Kidney (tissue), 14 donors: ENCODE results near the gene RADIL. TPM values are rescaled to one million over a fixed set of nuclear protein-coding genes. Genes with fewer than 3 reads are reported as not detected.

Source experiments
- DNase-seq, 5 donors: peaks; one replicate each; pipeline ENCODE4 v3.0.0-alpha.2; 2013 to 2020
- FAIRE-seq: peaks from 2 replicates; lab custom pipeline; 2012; peaks lifted over from hg19 to GRCh38; lab: Jason Lieb, UNC
- H3K27ac ChIP-seq, 2 donors: one replicate each; pipeline ENCODE4 v1.7.0; 2013; ENCODE audit warnings: low read depth in 2 of 2, low read length in 2 of 2, inconsistent platforms in 1 of 2
- H3K27me3 ChIP-seq: one replicate; pipeline ENCODE4 v1.7.1; 2013; ENCODE audit warnings: low read length, inconsistent platforms; ENCODE audit not compliant: control insufficient read depth, insufficient read depth
- H3K36me3 ChIP-seq, 3 donors: one replicate each; pipeline versions ENCODE4 v1.7.0 to v1.7.1; 2013; ENCODE audit warnings: low read length in 3 of 3, control low read depth in 1 of 3, inconsistent platforms in 1 of 3; ENCODE audit not compliant: insufficient read depth in 3 of 3, control insufficient read depth in 2 of 3
- H3K4me1 ChIP-seq, 3 donors: one replicate each; pipeline versions ENCODE4 v1.7.0 to v1.7.1; 2013; ENCODE audit warnings: low read length in 3 of 3, inconsistent platforms in 1 of 3, low read depth in 1 of 3; ENCODE audit not compliant: control insufficient read depth in 2 of 3, insufficient read depth in 2 of 3
- H3K4me3 ChIP-seq, 3 donors: one replicate each; pipeline versions ENCODE4 v1.7.0 to v1.8.1; 2013; ENCODE audit warnings: low read length in 3 of 3, control low read depth in 1 of 3, inconsistent platforms in 1 of 3
- H3K9ac ChIP-seq, 3 donors: one replicate each; pipeline versions ENCODE4 v1.7.0 to v1.7.1; 2013; ENCODE audit warnings: low read length in 3 of 3, control low read depth in 1 of 3, inconsistent platforms in 1 of 3
- H3K9me3 ChIP-seq, 3 donors: one replicate each; pipeline versions ENCODE4 v1.7.0 to v1.7.1; 2013; ENCODE audit warnings: low read length in 3 of 3, control low read depth in 1 of 3, inconsistent platforms in 1 of 3; ENCODE audit not compliant: control insufficient read depth in 2 of 3, insufficient read depth in 1 of 3
- intact Hi-C: fragments of 100-400 bp; cut with DNase I; formaldehyde crosslinking; loops from one replicate; pipeline ENCODE4 v1.11.1; 2022
- polyA plus RNA-seq: library from polyadenylated mRNA; stranded (reverse); fragments of 350-450 nt; fragmentation: Illumina TruSeq; extraction: RNeasy Lipid Tissue Mini Kit (QIAGEN cat#74804); gene quantifications from one replicate; pipeline ENCODE4 v1.2.3, GENCODE V29; 2014; ENCODE audit warnings: low read depth, low replicate concordance; ENCODE audit not compliant: insufficient read depth
- total RNA-seq: library from RNA; stranded (reverse); fragmentation: NEBNext Ultra II Directional; extraction: Animal tissue kit (Norgen Biotek cat#: 25700); gene quantifications from one replicate; pipeline ENCODE4 v1.2.1, GENCODE V29; 2021
- TF ChIP-seq, protein P1 (sequence below): IDR thresholded peaks from 3 replicates; pipeline ENCODE4 v1.5.1; 2012; ENCODE audit warnings: mild to moderate bottlenecking, moderate library complexity, borderline replicate concordance; ENCODE audit not compliant: insufficient read depth; ENCODE audit errors: extremely low read depth
- donor health status: control.
- donor health status: control.
- donor health status: control.
- donor health status: control.
- donor health status: control.
- donor health status: DM: yes; HTN: yes; CAD: no.
- donor health status: Normal renal cell carcinoma (clear cell type).

Gene RADIL
- total and polyA plus RNA-seq, 2 donors from 2014 or later: 1.0 to 1.7 TPM

DNA sequence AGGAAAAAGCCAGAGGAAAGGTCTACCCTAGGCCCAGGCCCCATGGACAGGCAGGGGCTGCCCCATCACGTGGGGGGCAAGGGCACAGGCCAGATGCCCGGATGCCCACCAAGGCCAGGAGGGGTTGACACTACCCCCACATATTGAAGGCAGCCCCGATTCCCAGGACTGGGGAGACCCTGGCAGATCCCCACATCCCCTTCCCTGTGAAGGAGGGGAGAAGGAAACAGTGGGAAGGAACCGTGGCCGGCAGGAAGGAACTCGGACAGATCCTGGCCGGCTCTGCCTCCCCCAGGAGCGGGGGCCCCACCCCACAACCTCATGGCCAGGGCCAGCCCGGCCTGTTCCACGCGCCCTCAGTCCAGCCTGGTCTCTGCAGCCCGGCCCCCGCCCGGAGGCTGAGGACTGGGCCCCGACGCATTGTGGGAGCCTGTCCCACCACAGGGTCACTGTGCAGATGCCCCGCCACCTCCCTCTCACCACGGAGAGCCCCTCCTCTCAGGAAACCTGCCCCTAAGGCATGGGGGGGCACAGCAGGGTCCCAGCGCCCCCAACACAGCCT lies 63.0 kb downstream of the RADIL start:
- Histone ChIP-seq H3K36me3 (no peaks in the 10 kb centered on the region), H3K9ac (no peak overlapping the region), H3K27me3 (no peaks in the 10 kb centered on the region), H3K9me3 (no peaks in the 10 kb centered on the region), H3K4me3 (no peak overlapping the region), H3K27ac (peak overlapping the region in 1 of 2 donors; percentile 59), H3K4me1 (peaks cover 0 to 3% (median 0%) of the 10 kb centered on the region in 3 donors)
- TF ChIP-seq, protein P1, sequence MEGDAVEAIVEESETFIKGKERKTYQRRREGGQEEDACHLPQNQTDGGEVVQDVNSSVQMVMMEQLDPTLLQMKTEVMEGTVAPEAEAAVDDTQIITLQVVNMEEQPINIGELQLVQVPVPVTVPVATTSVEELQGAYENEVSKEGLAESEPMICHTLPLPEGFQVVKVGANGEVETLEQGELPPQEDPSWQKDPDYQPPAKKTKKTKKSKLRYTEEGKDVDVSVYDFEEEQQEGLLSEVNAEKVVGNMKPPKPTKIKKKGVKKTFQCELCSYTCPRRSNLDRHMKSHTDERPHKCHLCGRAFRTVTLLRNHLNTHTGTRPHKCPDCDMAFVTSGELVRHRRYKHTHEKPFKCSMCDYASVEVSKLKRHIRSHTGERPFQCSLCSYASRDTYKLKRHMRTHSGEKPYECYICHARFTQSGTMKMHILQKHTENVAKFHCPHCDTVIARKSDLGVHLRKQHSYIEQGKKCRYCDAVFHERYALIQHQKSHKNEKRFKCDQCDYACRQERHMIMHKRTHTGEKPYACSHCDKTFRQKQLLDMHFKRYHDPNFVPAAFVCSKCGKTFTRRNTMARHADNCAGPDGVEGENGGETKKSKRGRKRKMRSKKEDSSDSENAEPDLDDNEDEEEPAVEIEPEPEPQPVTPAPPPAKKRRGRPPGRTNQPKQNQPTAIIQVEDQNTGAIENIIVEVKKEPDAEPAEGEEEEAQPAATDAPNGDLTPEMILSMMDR: no peak
- intact Hi-C loops: no loop called here
- DNase-seq (no peak), FAIRE-seq (no peak)

DNA sequence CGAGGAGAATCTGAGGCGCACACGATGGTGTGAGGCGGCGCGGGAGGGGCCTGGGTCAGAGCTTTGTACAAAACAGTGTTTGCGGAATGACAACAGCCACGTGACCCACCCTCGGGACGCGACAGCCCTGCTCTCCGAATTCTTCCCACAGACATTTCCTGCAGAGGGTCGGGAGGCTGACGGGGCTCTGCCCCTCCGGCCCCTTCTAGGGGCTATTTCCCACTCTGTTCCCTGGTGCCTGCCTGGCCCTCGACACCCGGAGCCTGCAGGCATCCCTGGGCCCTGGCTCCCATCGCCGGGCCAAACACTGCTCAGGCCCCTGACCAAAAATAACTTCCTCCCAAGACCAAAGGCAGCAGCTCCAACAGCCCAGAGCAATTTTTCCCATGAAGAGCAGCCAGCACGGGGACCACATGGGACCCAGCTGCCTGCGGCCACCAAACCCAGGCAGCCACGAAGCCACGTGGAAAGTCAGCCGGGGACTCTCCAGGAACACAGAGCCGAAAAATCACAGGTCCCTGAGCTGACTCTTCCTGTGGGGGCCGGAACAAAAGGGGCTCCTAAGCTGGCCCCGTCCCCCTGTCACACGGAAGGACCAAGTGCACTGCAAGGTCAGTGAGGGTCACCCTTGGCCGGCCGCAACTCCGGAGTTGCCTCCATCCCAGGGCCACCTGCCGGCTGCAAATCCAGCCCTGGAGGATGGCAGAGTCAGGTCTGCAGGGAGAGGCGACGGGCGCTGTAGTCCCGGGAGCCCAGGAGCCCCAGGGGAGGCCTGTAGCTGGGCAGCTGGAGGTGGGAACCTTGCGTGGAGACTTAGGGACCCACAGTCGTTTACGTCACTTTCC lies 63.7 kb downstream of the RADIL start:
- Histone ChIP-seq H3K9me3 (no peaks in the 10 kb centered on the region), H3K9ac (no peak overlapping the region)
- peak in 2 of 5 donors; percentile 61 to 83 for DNase-seq

DNA sequence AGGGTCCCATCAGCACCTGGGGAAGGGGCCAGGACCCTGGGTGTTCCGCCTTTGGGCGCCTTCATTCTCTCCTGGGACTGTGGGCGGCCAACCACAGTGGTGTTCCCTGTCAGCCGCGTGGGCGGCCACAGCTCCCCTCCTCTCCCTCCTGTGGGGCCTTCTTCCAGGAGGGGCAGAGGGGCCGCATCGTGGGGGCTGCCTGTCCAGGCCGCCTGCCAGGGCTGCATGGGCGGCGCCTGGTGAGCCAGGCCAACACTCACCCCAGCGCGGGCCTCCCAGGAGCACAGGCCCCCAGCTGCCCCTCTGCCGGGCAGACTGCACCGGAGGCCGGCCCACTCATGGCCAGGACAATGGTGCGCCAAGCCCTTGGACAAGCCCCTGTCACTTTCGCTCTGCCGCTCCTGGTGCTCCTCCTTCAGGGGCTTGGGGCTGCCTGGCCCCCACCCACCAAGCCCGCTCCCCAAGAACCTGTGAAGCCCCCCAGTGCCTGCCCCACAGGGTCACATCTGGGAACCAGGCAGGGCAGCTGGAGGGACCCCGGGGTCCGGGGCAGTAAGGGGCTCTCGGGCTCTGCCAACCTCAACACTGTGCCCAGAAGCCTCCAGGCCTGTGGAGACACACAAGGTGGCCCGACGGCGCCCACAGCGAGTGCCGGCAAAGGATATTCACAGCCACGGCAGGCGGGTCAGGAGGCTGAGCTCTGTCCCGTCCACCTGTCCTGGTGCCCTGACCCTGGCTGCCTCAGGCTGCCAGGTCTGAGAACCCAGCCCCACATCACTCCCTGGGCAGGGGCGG lies 65.3 kb downstream of the RADIL start:
- H3K36me3 ChIP-seq: no peaks in the 10 kb centered on the region
- no peak overlapping the region for H3K27ac ChIP-seq
- no peaks in the 10 kb centered on the region for H3K27me3 ChIP-seq
- FAIRE-seq (no peak), DNase-seq (peak in 1 of 5 donors; percentile 61)
- no peaks in the 10 kb centered on the region for H3K9me3 ChIP-seq
- H3K4me3 ChIP-seq: no peak overlapping the region
- TF ChIP-seq, protein P1: no peak
- intact Hi-C loops: no loop called here
- no peak overlapping the region for H3K9ac ChIP-seq
- peaks cover 0 to 3% (median 0%) of the 10 kb centered on the region in 3 donors for H3K4me1 ChIP-seq

More for the DNA sequence above, 63.7 kb downstream of the RADIL start:
- Histone ChIP-seq H3K27me3 (no peaks in the 10 kb centered on the region), H3K4me3 (no peak overlapping the region), H3K36me3 (no peaks in the 10 kb centered on the region), H3K4me1 (peaks cover 0 to 3% (median 0%) of the 10 kb centered on the region in 3 donors), H3K27ac (peak overlapping the region; percentile 23 to 59)
- no peak for FAIRE-seq
- intact Hi-C loops: no loop called here
- TF ChIP-seq, protein P1: no peak
